GM23338 (cell line): ENCODE measurements around the gene APOM. TPM values are rescaled to one million over a fixed set of nuclear protein-coding genes. Genes with fewer than 3 reads are reported as not detected.
A peak's percentile ranks its signal among the peaks of the same experiment; 100 is the strongest.

Experiments used
- ATAC-seq: fragments of 200-7000 bp; cut with Tn5 transposase; 3 replicates; pipeline ENCODE4 v1.9.1; 2020
- DNase-seq: peaks from one replicate; pipeline ENCODE4 v3.0.0-alpha.2; 2015; ENCODE audit warnings: low spot score
- H2AFZ ChIP-seq: fragments of 200-600 bp; sonication (generic); 2 replicates; pipeline ENCODE4 v1.8.0; 2016; ENCODE audit warnings: antibody characterized with exemption, mild to moderate bottlenecking, moderate library complexity
- H3F3A ChIP-seq: fragments of 200-600 bp; sonication (generic); replicated peaks from 2 replicates; pipeline ENCODE4 v1.8.0; 2017; ENCODE audit warnings: antibody characterized with exemption, mixed run types, low read depth
- H3K27ac ChIP-seq: fragments of 200-600 bp; sonication (generic); 2 replicates; pipeline ENCODE4 v1.6.1; 2016; ENCODE audit warnings: low read depth
- H3K27me3 ChIP-seq: fragments of 200-600 bp; sonication (generic); 2 replicates; pipeline ENCODE4 v1.8.0; 2016; ENCODE audit warnings: mild to moderate bottlenecking, mixed run types, moderate library complexity; ENCODE audit not compliant: insufficient read depth
- H3K36me3 ChIP-seq: fragments of 200-600 bp; sonication (generic); 2 replicates; pipeline ENCODE4 v1.8.0; 2016; ENCODE audit warnings: mild to moderate bottlenecking; ENCODE audit not compliant: insufficient read depth
- H3K4me1 ChIP-seq: fragments of 200-600 bp; sonication (generic); 2 replicates; pipeline ENCODE4 v1.8.0; 2016; ENCODE audit warnings: mild to moderate bottlenecking, moderate library complexity; ENCODE audit not compliant: insufficient read depth
- H3K4me2 ChIP-seq: fragments of 200-600 bp; sonication (generic); 2 replicates; pipeline ENCODE4 v1.7.1; 2017; ENCODE audit warnings: mixed run types
- H3K4me3 ChIP-seq: fragments of 200-600 bp; sonication (generic); 2 replicates; pipeline ENCODE4 v1.6.1; 2016; ENCODE audit warnings: mixed run types
- H3K79me2 ChIP-seq: fragments of 200-600 bp; sonication (generic); replicated peaks from 2 replicates; pipeline ENCODE4 v1.8.0; 2017; ENCODE audit warnings: mild to moderate bottlenecking; ENCODE audit not compliant: insufficient read depth
- H3K9me2 ChIP-seq: fragments of 200-600 bp; sonication (generic); 2 replicates; pipeline ENCODE4 v1.8.0; 2017; ENCODE audit not compliant: insufficient read depth
- H4K20me1 ChIP-seq: fragments of 200-600 bp; sonication (generic); replicated peaks from 2 replicates; pipeline ENCODE4 v1.8.0; 2017; ENCODE audit warnings: mild to moderate bottlenecking; ENCODE audit not compliant: insufficient read depth
- H3K27ac Mint-ChIP-seq: 2 replicates; pipeline ENCODE4 v1.8.0; 2020; ENCODE audit warnings: inconsistent platforms, mild to moderate bottlenecking, moderate library complexity, mixed read lengths
- H3K27me3 Mint-ChIP-seq: 3 replicates; pipeline ENCODE4 v1.8.0; 2022; ENCODE audit warnings: low read depth, mild to moderate bottlenecking, moderate library complexity, mixed read lengths, inconsistent platforms; ENCODE audit not compliant: insufficient read depth, poor library complexity
- H3K36me3 Mint-ChIP-seq: 3 replicates; pipeline ENCODE4 v1.8.0; 2021; ENCODE audit warnings: low read depth, mild to moderate bottlenecking, inconsistent platforms, moderate library complexity, mixed read lengths
- H3K4me1 Mint-ChIP-seq: 3 replicates; pipeline ENCODE4 v1.8.0; 2020; ENCODE audit warnings: mild to moderate bottlenecking, inconsistent platforms, mixed read lengths
- H3K4me3 Mint-ChIP-seq: 3 replicates; pipeline ENCODE4 v1.8.0; 2021; ENCODE audit warnings: moderate library complexity, mild to moderate bottlenecking, inconsistent platforms, mixed read lengths
- H3K9me3 Mint-ChIP-seq: 3 replicates; pipeline ENCODE4 v1.8.0; 2020; ENCODE audit warnings: moderate library complexity, mild to moderate bottlenecking, inconsistent platforms, mixed read lengths
- CREB1 ChIP-seq: fragments of 250-450 bp; sonication (Bioruptor Pico); IDR thresholded peaks from 2 replicates; pipeline ENCODE4 v1.5.0; 2020; ENCODE audit warnings: low read depth, mild to moderate bottlenecking, moderate library complexity
- ETS1 ChIP-seq: IDR thresholded peaks from 2 replicates; pipeline ENCODE4 v1.6.1; 2016; ENCODE audit warnings: antibody characterized with exemption
- EZH2 ChIP-seq: fragments of 200-600 bp; sonication (generic); IDR thresholded peaks from one replicate; pipeline ENCODE4 v1.8.0; 2017; ENCODE audit warnings: antibody characterized with exemption, mild to moderate bottlenecking, low read depth; ENCODE audit not compliant: unreplicated experiment
- EZH2phosphoT487 ChIP-seq: fragments of 200-600 bp; sonication (generic); IDR thresholded peaks from one replicate; pipeline ENCODE4 v1.8.1; 2018; ENCODE audit warnings: antibody characterized with exemption; ENCODE audit not compliant: unreplicated experiment
- NANOG ChIP-seq: IDR thresholded peaks from 2 replicates; pipeline ENCODE4 v1.6.1; 2016; ENCODE audit warnings: antibody characterized with exemption, borderline replicate concordance
- POLR2AphosphoS5 ChIP-seq: IDR thresholded peaks from 2 replicates; pipeline ENCODE4 v1.6.1; 2016; ENCODE audit warnings: antibody characterized with exemption, low read depth
- REST ChIP-seq: IDR thresholded peaks from one replicate; pipeline ENCODE4 v1.6.1; 2018; ENCODE audit warnings: antibody characterized with exemption; ENCODE audit not compliant: unreplicated experiment
- STAT1 ChIP-seq: IDR thresholded peaks from one replicate; pipeline ENCODE4 v1.6.1; 2016; ENCODE audit warnings: antibody characterized with exemption; ENCODE audit not compliant: unreplicated experiment
- ZNF114 ChIP-seq: fragments of 250-450 bp; sonication (Bioruptor Pico); IDR thresholded peaks from 2 replicates; pipeline ENCODE4 v1.5.0; 2020; ENCODE audit warnings: mild to moderate bottlenecking, moderate library complexity
- ZNF331 ChIP-seq: fragments of 250-450 bp; sonication (Bioruptor Pico); IDR thresholded peaks from 2 replicates; pipeline ENCODE4 v1.5.0; 2020; ENCODE audit warnings: low read depth, mild to moderate bottlenecking, moderate library complexity
- polyA plus RNA-seq: library from polyadenylated mRNA; unstranded; fragments of >200 nt; fragmentation: Nextera tagmentation; extraction: Ambion mirVana; gene quantifications from 2 replicates; pipeline ENCODE4 v1.2.1, GENCODE V29; 2016
- total RNA-seq: library from RNA; depleted of rRNA; stranded (reverse); fragments of >200 nt; shearing (Covaris generic); gene quantifications from 2 replicates; pipeline ENCODE4 v1.2.3, GENCODE V29; 2014
- TF ChIP-seq, protein P1 (sequence below), 2 experiments: fragments of 200-600 bp in 1 of 2; sonication (generic) in 1 of 2; conservative IDR thresholded peaks; 2 replicates each; pipeline versions ENCODE4 v1.5.1 to v1.6.1; 2016 to 2017; ENCODE audit warnings: antibody characterized with exemption in 2 of 2, low read depth in 2 of 2, mild to moderate bottlenecking in 2 of 2, moderate library complexity in 1 of 2

The APOM gene
- total and polyA plus RNA-seq, 2 experiments from 2014 or later: 1.2 to 10.7 TPM

DNA sequence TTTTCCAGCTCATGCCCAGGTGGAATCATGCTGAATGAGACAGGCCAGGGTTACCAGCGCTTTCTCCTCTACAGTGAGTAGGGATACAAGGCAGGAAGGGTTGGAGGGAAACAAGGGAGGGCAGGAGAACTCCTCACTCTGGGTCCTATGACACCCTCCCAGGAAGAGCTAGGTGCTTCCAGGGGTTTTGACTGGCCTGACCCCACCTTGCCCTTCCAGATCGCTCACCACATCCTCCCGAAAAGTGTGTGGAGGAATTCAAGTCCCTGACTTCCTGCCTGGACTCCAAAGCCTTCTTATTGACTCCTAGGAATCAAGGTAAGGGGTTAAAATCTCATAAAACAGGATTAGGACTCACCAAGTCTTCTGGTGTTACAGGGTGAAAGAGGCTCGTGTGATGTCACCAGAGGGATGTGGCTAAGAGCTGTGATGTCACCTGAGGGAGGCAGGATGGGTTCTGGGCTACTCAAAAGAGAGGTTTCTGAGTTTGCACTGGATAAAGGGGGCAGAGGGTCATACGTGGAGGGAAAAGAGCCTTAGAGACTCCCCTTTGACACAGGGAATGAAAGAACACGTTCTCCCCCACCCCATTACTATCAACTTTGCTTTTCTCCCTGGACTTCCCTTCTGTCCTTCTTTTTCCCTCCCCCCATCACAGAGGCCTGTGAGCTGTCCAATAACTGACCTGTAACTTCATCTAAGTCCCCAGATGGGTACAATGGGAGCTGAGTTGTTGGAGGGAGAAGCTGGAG is 1.9 kb downstream of the APOM start:
- Histone ChIP-seq H3F3A (peaks cover 19% of the 10 kb centered on the region), H4K20me1 (no peaks in the 10 kb centered on the region; the same call in 1 of the 2 replicates), H3K27ac (no peak overlapping the region), H3K79me2 (peaks cover 25% of the 10 kb centered on the region), H3K4me3 (no peak overlapping the region), H2AFZ (no peak overlapping the region), H3K4me1 (peaks cover 13% of the 10 kb centered on the region), H3K4me2 (no peak overlapping the region), H3K9me2 (no peaks in the 10 kb centered on the region), H3K27me3 (no peaks in the 10 kb centered on the region), H3K36me3 (peaks cover 4% of the 10 kb centered on the region; the same call in 1 of the 2 replicates)
- ATAC-seq (no peak), DNase-seq (no peak)
- peak overlapping the region; percentile 80; the same call in 1 of the 2 replicates for H3K27ac Mint-ChIP-seq
- peak overlapping the region; percentile 9; the same call in 1 of the 3 replicates for H3K4me3 Mint-ChIP-seq
- H3K36me3 Mint-ChIP-seq: peaks cover 28% of the 10 kb centered on the region
- H3K27me3 Mint-ChIP-seq: peaks cover 24% of the 10 kb centered on the region
- H3K9me3 Mint-ChIP-seq: no peaks in the 10 kb centered on the region
- TF ChIP-seq NANOG (no peak), CREB1 (CRISPR knock-in tag) (0 out of 2 replicates have a peak, but pooled peaks have one; percentile 13), EZH2 (no peak), STAT1 (no peak)
- peaks cover 33% of the 10 kb centered on the region; the same call in 2 of the 3 replicates for H3K4me1 Mint-ChIP-seq

GRCh38 chr6:31658158-31658688 is 2.5 kb downstream of the APOM start:
- Histone ChIP-seq H4K20me1 (no peaks in the 10 kb centered on the region; the same call in 1 of the 2 replicates), H2AFZ (no peak overlapping the region), H3K4me2 (no peak overlapping the region), H3F3A (peaks cover 17% of the 10 kb centered on the region), H3K4me3 (no peak overlapping the region), H3K79me2 (peaks cover 28% of the 10 kb centered on the region), H3K9me2 (no peaks in the 10 kb centered on the region), H3K36me3 (peaks cover 4% of the 10 kb centered on the region; the same call in 1 of the 2 replicates), H3K4me1 (peaks cover 13% of the 10 kb centered on the region), H3K27me3 (no peaks in the 10 kb centered on the region), H3K27ac (no peak overlapping the region)
- no peaks in the 10 kb centered on the region for H3K9me3 Mint-ChIP-seq
- DNase-seq: no peak
- peak overlapping the region; percentile 90; the same call in 1 of the 3 replicates for H3K4me3 Mint-ChIP-seq
- H3K27ac Mint-ChIP-seq: peak overlapping the region; percentile 80; the same call in 1 of the 2 replicates
- ATAC-seq: no peak
- H3K36me3 Mint-ChIP-seq: peaks cover 31% of the 10 kb centered on the region
- H3K27me3 Mint-ChIP-seq: peaks cover 24% of the 10 kb centered on the region
- peaks cover 35% of the 10 kb centered on the region for H3K4me1 Mint-ChIP-seq
- no peak for TF ChIP-seq EZH2
- TF ChIP-seq, protein P1, sequence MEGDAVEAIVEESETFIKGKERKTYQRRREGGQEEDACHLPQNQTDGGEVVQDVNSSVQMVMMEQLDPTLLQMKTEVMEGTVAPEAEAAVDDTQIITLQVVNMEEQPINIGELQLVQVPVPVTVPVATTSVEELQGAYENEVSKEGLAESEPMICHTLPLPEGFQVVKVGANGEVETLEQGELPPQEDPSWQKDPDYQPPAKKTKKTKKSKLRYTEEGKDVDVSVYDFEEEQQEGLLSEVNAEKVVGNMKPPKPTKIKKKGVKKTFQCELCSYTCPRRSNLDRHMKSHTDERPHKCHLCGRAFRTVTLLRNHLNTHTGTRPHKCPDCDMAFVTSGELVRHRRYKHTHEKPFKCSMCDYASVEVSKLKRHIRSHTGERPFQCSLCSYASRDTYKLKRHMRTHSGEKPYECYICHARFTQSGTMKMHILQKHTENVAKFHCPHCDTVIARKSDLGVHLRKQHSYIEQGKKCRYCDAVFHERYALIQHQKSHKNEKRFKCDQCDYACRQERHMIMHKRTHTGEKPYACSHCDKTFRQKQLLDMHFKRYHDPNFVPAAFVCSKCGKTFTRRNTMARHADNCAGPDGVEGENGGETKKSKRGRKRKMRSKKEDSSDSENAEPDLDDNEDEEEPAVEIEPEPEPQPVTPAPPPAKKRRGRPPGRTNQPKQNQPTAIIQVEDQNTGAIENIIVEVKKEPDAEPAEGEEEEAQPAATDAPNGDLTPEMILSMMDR (conservative IDR thresholded peaks at IDR 0.05; ENCODE audit: low read depth in 2 of 2): no peak
- TF ChIP-seq POLR2AphosphoS5: no peak
- no peak for TF ChIP-seq STAT1
- TF ChIP-seq CREB1 (CRISPR knock-in tag): no peak
- TF ChIP-seq ETS1: no peak
- no peak for TF ChIP-seq EZH2phosphoT487
- TF ChIP-seq ZNF114 (CRISPR knock-in tag): no peak
- TF ChIP-seq REST: no peak
- TF ChIP-seq ZNF331: no peak
